Measurements from ENCODE around the gene AGBL4.

Gene AGBL4

GRCh38 chr1:48794816-48795215 lies 1228.9 kb downstream of the AGBL4 start:
- no peak for TF ChIP-seq CTCF (IDR thresholded peaks at IDR 0.05; ENCODE audit: insufficient read depth, missing control alignments)
- FAIRE-seq (no peak), DNase-seq (ENCODE audit: insufficient read length, low spot score) (no peak)

- DNase-seq (ENCODE audit: insufficient read length, low spot score), result no peak
- FAIRE-seq, result no peak
- TF ChIP-seq CTCF (IDR thresholded peaks at IDR 0.05; ENCODE audit: insufficient read depth, missing control alignments), result no peak
Observed at GRCh38 chr1:48793863-48794262, 1229.9 kb downstream of the AGBL4 start.

- TF ChIP-seq CTCF (IDR thresholded peaks at IDR 0.05; ENCODE audit: insufficient read depth, missing control alignments), result no peak
- FAIRE-seq, result no peak
- no peak for DNase-seq (ENCODE audit: insufficient read length, low spot score)
Observed at GRCh38 chr1:48792961-48793360, 1230.8 kb downstream of the AGBL4 start.

- no peak for DNase-seq (ENCODE audit: insufficient read length, low spot score)
- FAIRE-seq, result no peak
- TF ChIP-seq CTCF (IDR thresholded peaks at IDR 0.05; ENCODE audit: insufficient read depth, missing control alignments), result no peak
Observed at GRCh38 chr1:48790397-48790796, 1233.4 kb downstream of the AGBL4 start.

- no peak for TF ChIP-seq CTCF (IDR thresholded peaks at IDR 0.05; ENCODE audit: insufficient read depth, missing control alignments)
- FAIRE-seq (no peak), DNase-seq (ENCODE audit: insufficient read length, low spot score) (no peak)
Observed at GRCh38 chr1:48789903-48790302, 1233.9 kb downstream of the AGBL4 start.

DNA sequence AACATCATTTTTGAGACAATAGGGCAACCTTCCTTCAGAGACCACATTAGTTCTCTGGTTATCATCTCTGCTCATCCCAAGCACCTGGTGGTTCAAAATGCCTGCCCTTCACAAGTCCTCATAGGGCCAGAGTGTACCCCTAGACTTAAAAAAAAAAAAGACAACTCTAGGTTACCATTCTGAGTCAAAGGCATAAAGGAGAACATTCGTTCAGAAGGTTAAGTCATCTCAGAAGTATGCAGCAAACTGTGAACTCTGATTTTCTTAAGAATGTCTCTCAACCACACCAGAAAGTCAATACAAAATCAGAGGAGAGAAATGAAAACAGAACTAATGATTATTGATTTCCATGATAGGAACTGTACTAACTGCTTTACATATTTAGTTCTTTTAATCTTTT lies 1237.9 kb downstream of the AGBL4 start:
- TF ChIP-seq CTCF (IDR thresholded peaks at IDR 0.05; ENCODE audit: insufficient read depth, missing control alignments), result no peak
- DNase-seq (ENCODE audit: insufficient read length, low spot score) (no peak), FAIRE-seq (no peak)

GRCh38 chr1:48784301-48784700 lies 1239.5 kb downstream of the AGBL4 start:
- no peak for TF ChIP-seq CTCF (IDR thresholded peaks at IDR 0.05; ENCODE audit: insufficient read depth, missing control alignments)
- FAIRE-seq, result no peak
- no peak for DNase-seq (ENCODE audit: insufficient read length, low spot score)

Measured in D721Med (cell line).